CD14-positive monocyte (primary cell): Measurements from ENCODE around the gene OR51E2. TPM values are rescaled to one million over a fixed set of nuclear protein-coding genes. Genes with fewer than 3 reads are reported as not detected.

Experiments used
- DNase-seq, 3 donors: peaks; one replicate each; pipeline ENCODE4 v3.0.0-alpha.2; 2011 to 2022
- H2AFZ ChIP-seq: 2 replicates; pipeline ENCODE4 v1.6.0; 2012; ENCODE audit warnings: mild to moderate bottlenecking, low read depth, low read length, inconsistent platforms; ENCODE audit not compliant: insufficient read depth, poor library complexity, severe bottlenecking
- H3K27ac ChIP-seq, 2 donors: 1 replicate in 1 of 2; 2 replicates in 1 of 2; pipeline ENCODE4 v1.5.1; 2012 to 2013; ENCODE audit warnings: low read length in 2 of 2, control low read depth in 1 of 2, inconsistent platforms in 1 of 2, low read depth in 1 of 2, mild to moderate bottlenecking in 1 of 2
- H3K27me3 ChIP-seq, 2 donors: one replicate each; pipeline versions ENCODE4 v1.6.0 to v1.6.1; 2011 to 2013; ENCODE audit warnings: low read length in 2 of 2; ENCODE audit not compliant: control insufficient read depth in 2 of 2, insufficient read depth in 2 of 2
- H3K36me3 ChIP-seq, 2 donors: replicated peaks in 1 of 2; 1 replicate in 1 of 2; 2 replicates in 1 of 2; pipeline versions ENCODE4 v1.5.1 to v1.6.1; 2012 to 2013; ENCODE audit warnings: low read length in 2 of 2, control low read depth in 1 of 2, inconsistent platforms in 1 of 2, mild to moderate bottlenecking in 1 of 2; ENCODE audit not compliant: insufficient read depth in 2 of 2, control insufficient read depth in 1 of 2
- H3K4me1 ChIP-seq, 2 donors: 1 replicate in 1 of 2; 2 replicates in 1 of 2; pipeline versions ENCODE4 v1.5.1 to v1.6.1; 2012 to 2013; ENCODE audit warnings: low read length in 2 of 2, control low read depth in 1 of 2, inconsistent platforms in 1 of 2, mild to moderate bottlenecking in 1 of 2, moderate library complexity in 1 of 2; ENCODE audit not compliant: insufficient read depth in 2 of 2, control insufficient read depth in 1 of 2
- H3K4me2 ChIP-seq: replicated peaks from 2 replicates; pipeline ENCODE3; 2012; ENCODE audit warnings: low read length, moderate library complexity, mild to moderate bottlenecking; ENCODE audit not compliant: poor library complexity, severe bottlenecking; ENCODE audit errors: extremely low read depth
- H3K4me3 ChIP-seq, 3 experiments: fragments of 200-600 bp in 1 of 3; sonication (generic) in 1 of 3; replicated peaks in 1 of 3; 1 replicate in 2 of 3; 2 replicates in 1 of 3; pipeline ENCODE4 v1.5.1; 2011 to 2013; ENCODE audit warnings: low read length in 3 of 3, mild to moderate bottlenecking in 3 of 3, control low read depth in 2 of 3, low read depth in 2 of 3, inconsistent platforms in 1 of 3, moderate library complexity in 1 of 3
- H3K79me2 ChIP-seq: 2 replicates; pipeline ENCODE4 v1.6.0; 2012; ENCODE audit warnings: mild to moderate bottlenecking, control low read depth, inconsistent platforms, low read length, moderate library complexity; ENCODE audit not compliant: insufficient read depth
- H3K9ac ChIP-seq: 2 replicates; pipeline ENCODE4 v1.6.0; 2017; ENCODE audit warnings: low read length, mild to moderate bottlenecking; ENCODE audit not compliant: insufficient read depth, poor library complexity, severe bottlenecking
- H3K9me3 ChIP-seq, 2 donors: replicated peaks in 1 of 2; 1 replicate in 1 of 2; 2 replicates in 1 of 2; pipeline versions ENCODE4 v1.5.1 to v1.6.1; 2012 to 2013; ENCODE audit warnings: low read length in 2 of 2, control low read depth in 1 of 2; ENCODE audit not compliant: control insufficient read depth in 1 of 2, insufficient read depth in 1 of 2
- H4K20me1 ChIP-seq: 2 replicates; pipeline ENCODE4 v1.6.0; 2012; ENCODE audit warnings: mild to moderate bottlenecking, low read length, control low read depth, moderate library complexity; ENCODE audit not compliant: insufficient read depth
- H3K27ac Mint-ChIP-seq, 7 donors: one replicate each; pipeline ENCODE4 v1.8.0; 2020; ENCODE audit warnings: mild to moderate bottlenecking in 7 of 7, mixed read lengths in 7 of 7, moderate library complexity in 6 of 7, inconsistent platforms in 2 of 7
- H3K27me3 Mint-ChIP-seq, 3 donors: one replicate each; pipeline ENCODE4 v1.8.0; 2021 to 2022; ENCODE audit warnings: low read depth in 3 of 3, mild to moderate bottlenecking in 3 of 3, mixed read lengths in 3 of 3, moderate library complexity in 3 of 3, inconsistent platforms in 1 of 3
- H3K36me3 Mint-ChIP-seq, 2 donors: one replicate each; pipeline ENCODE4 v1.8.0; 2020; ENCODE audit warnings: mixed read lengths in 2 of 2, inconsistent platforms in 1 of 2, mild to moderate bottlenecking in 1 of 2
- H3K4me1 Mint-ChIP-seq: one replicate; pipeline ENCODE4 v1.8.0; 2020; ENCODE audit warnings: mild to moderate bottlenecking, mixed read lengths
- H3K4me3 Mint-ChIP-seq, 2 donors: one replicate each; pipeline ENCODE4 v1.8.0; 2020; ENCODE audit warnings: mild to moderate bottlenecking in 2 of 2, mixed read lengths in 2 of 2, moderate library complexity in 1 of 2
- H3K9me3 Mint-ChIP-seq, 7 donors: one replicate each; pipeline ENCODE4 v1.8.0; 2020 to 2022; ENCODE audit warnings: mixed read lengths in 7 of 7, mild to moderate bottlenecking in 6 of 7, moderate library complexity in 6 of 7, inconsistent platforms in 2 of 7
- CTCF ChIP-seq: fragments of 200-600 bp; IDR thresholded peaks from one replicate; pipeline ENCODE4 v1.8.0; 2022; ENCODE audit warnings: antibody characterized with exemption, mild to moderate bottlenecking
- WGBS: methylation state at CpG from one replicate; pipeline ENCODE4 v1.1.5; 2013; ENCODE audit warnings: missing lambda C conversion rate; ENCODE audit not compliant: insufficient coverage; 5-methylcytosine and 5-hydroxymethylcytosine counted together
- intact Hi-C, 2 donors: fragments of 100-400 bp; cut with micrococcal nuclease; formaldehyde crosslinking; loops; one replicate each; pipeline versions ENCODE4 v1.15.0 to v1.15.1; 2023
- polyA minus RNA-seq: library from RNA; depleted of rRNA, polyadenylated mRNA; stranded (reverse); fragments of >200 nt; gene quantifications from 2 replicates; pipeline ENCODE4 v1.2.3, GENCODE V29; 2012
- polyA plus RNA-seq, 3 donors: library from polyadenylated mRNA; depleted of rRNA in 1 of 3; unstranded in 2 of 3; stranded (reverse) in 1 of 3; fragments of 300-500 nt in 2 of 3; fragments of >200 nt in 1 of 3; fragmentation: Illumina TruSeq in 2 of 3; gene quantifications; 1 replicate in 2 of 3; 2 replicates in 1 of 3; pipeline ENCODE4 v1.2.3, GENCODE V29; 2012 to 2021
- total RNA-seq, 12 experiments: library from RNA in 1 of 12; stranded (reverse) in 1 of 12; fragments of 120-200 nt in 1 of 12; gene quantifications; one replicate each; pipeline ENCODE4 v1.2.4 and lab custom pipeline; 2013 to 2026; ENCODE audit warnings: mixed read lengths in 6 of 12, inconsistent platforms in 1 of 12

Gene OR51E2
- not detected for total RNA-seq (2013)
- polyA plus RNA-seq (not detected), polyA minus RNA-seq (not detected in 2 replicates), total RNA-seq (lab: John Stamatoyannopoulos, UW) (0 to 0.69 (median 0) reads per million in 11 experiments)

GRCh38 chr11:4697585-4697984 lies at the start of gene OR51E2:
Gene OR51E2, minus strand, starts transcription at chr11:4697853. Its CDS starts 15,142 bp downstream, at chr11:4682711.
- no peak within 1 kb of the TSS for H3K27ac ChIP-seq
- no peaks in the 10 kb centered on the region for H3K36me3 ChIP-seq
- no peak within 1 kb of the TSS for H3K9ac ChIP-seq
- H3K4me3 ChIP-seq = no peak within 1 kb of the TSS
- DNase-seq = no peak
- peaks cover 0 to under 1% (median 0%) of the 10 kb centered on the region in 7 donors for H3K9me3 Mint-ChIP-seq
- H3K4me2 ChIP-seq = no peak within 1 kb of the TSS
- no peaks in the 10 kb centered on the region for H3K9me3 ChIP-seq
- H3K27ac Mint-ChIP-seq = no peak within 1 kb of the TSS
- H3K4me1 ChIP-seq = no peaks in the 10 kb centered on the region
- intact Hi-C loops = no loop called here
- no peaks in the 10 kb centered on the region for H3K79me2 ChIP-seq
- H3K4me1 Mint-ChIP-seq = no peaks in the 10 kb centered on the region
- H3K27me3 Mint-ChIP-seq = peaks cover 0 to 2% (median 0%) of the 10 kb centered on the region in 3 donors
- H4K20me1 ChIP-seq = no peaks in the 10 kb centered on the region
- TF ChIP-seq CTCF = no peak
- no peak within 1 kb of the TSS for H2AFZ ChIP-seq
- H3K27me3 ChIP-seq = peaks cover 2% of the 10 kb centered on the region in 2 donors
- no peaks in the 10 kb centered on the region for H3K36me3 Mint-ChIP-seq
- no CpG with 5 or more reads among the region's 3 CpGs for WGBS
- no peak within 1 kb of the TSS for H3K4me3 Mint-ChIP-seq

- Histone ChIP-seq H3K4me1 (no peaks in the 10 kb centered on the region), H3K4me2 (no peak overlapping the region), H3K9me3 (no peaks in the 10 kb centered on the region), H3K27me3 (no peaks in the 10 kb centered on the region), H3K36me3 (no peaks in the 10 kb centered on the region), H3K4me3 (no peak overlapping the region), H3K9ac (no peak overlapping the region), H3K79me2 (no peaks in the 10 kb centered on the region), H3K27ac (no peak overlapping the region), H2AFZ (no peak overlapping the region), H4K20me1 (no peaks in the 10 kb centered on the region)
- H3K4me1 Mint-ChIP-seq = peaks cover 3% of the 10 kb centered on the region
- H3K27ac Mint-ChIP-seq = no peak overlapping the region
- DNase-seq = no peak
- no peaks in the 10 kb centered on the region for H3K36me3 Mint-ChIP-seq
- no peak overlapping the region for H3K4me3 Mint-ChIP-seq
- WGBS = no CpG with 5 or more reads among the region's 2 CpGs
- H3K27me3 Mint-ChIP-seq = peaks cover 0 to 4% (median 0%) of the 10 kb centered on the region in 3 donors
- peaks cover 0 to 4% (median 0%) of the 10 kb centered on the region in 7 donors for H3K9me3 Mint-ChIP-seq
- intact Hi-C loops = no loop called here
- no peak for TF ChIP-seq CTCF
Observed at GRCh38 chr11:4740735-4741134, 43.1 kb upstream of the OR51E2 start.
